Measurements from ENCODE around the gene ANK3.

DNA sequence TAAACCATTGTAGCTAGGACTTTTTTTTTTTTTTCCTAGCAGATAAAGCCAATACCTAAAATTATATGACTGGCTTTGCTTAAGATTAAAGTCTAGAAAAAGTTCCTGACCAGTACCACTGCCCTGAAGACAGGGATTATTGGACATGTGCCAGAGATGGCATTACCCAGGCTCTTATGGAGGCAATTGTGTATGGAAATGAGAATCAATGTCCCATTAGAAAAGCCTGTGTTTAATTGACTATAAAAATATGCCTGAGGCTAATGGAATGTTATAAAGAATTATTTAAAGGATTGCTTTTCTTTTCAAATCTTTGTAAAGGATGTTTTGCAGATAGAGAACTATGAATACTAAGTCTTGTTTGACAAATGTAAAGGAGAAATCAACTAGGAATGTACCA, 196.7 kb downstream of the ANK3 start:
- TF ChIP-seq, protein P1, sequence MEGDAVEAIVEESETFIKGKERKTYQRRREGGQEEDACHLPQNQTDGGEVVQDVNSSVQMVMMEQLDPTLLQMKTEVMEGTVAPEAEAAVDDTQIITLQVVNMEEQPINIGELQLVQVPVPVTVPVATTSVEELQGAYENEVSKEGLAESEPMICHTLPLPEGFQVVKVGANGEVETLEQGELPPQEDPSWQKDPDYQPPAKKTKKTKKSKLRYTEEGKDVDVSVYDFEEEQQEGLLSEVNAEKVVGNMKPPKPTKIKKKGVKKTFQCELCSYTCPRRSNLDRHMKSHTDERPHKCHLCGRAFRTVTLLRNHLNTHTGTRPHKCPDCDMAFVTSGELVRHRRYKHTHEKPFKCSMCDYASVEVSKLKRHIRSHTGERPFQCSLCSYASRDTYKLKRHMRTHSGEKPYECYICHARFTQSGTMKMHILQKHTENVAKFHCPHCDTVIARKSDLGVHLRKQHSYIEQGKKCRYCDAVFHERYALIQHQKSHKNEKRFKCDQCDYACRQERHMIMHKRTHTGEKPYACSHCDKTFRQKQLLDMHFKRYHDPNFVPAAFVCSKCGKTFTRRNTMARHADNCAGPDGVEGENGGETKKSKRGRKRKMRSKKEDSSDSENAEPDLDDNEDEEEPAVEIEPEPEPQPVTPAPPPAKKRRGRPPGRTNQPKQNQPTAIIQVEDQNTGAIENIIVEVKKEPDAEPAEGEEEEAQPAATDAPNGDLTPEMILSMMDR (IDR thresholded peaks at IDR 0.05): no peak
- TF ChIP-seq POLR2A (IDR thresholded peaks at IDR 0.05): no peak

All from testis (tissue), 2 donors.